Rectal smooth muscle tissue (tissue), 1 donor: ENCODE results near the gene TMEM217.
"Not testable (repeated sequence)": the region's sequence is repeated elsewhere in the genome, so short reads cannot be mapped to it uniquely, and the experiment has no call there.

Source experiments
- H3K27ac ChIP-seq: one replicate; pipeline ENCODE4 v1.7.0; 2013; ENCODE audit warnings: low read depth, low read length, inconsistent platforms
- H3K27me3 ChIP-seq: one replicate; pipeline ENCODE4 v1.7.0; 2013; ENCODE audit warnings: low read length; ENCODE audit not compliant: control insufficient read depth, insufficient read depth
- H3K36me3 ChIP-seq: one replicate; pipeline ENCODE4 v1.7.0; 2013; ENCODE audit warnings: low read length; ENCODE audit not compliant: control insufficient read depth, insufficient read depth
- H3K4me1 ChIP-seq: one replicate; pipeline ENCODE4 v1.7.0; 2013; ENCODE audit warnings: low read length; ENCODE audit not compliant: control insufficient read depth, insufficient read depth
- H3K4me3 ChIP-seq: one replicate; pipeline ENCODE4 v1.7.0; 2013; ENCODE audit warnings: low read length
- H3K9ac ChIP-seq: one replicate; pipeline ENCODE4 v1.7.0; 2013; ENCODE audit warnings: low read length

TMEM217 gene

GRCh38 chr6:37201726-37202125 lies 56.2 kb downstream of the TMEM217 start:
- no peak overlapping the region for H3K27ac ChIP-seq

GRCh38 chr6:37200085-37200484 lies 57.9 kb downstream of the TMEM217 start:
- no peak overlapping the region for H3K9ac ChIP-seq
- H3K27me3 ChIP-seq, result no peaks in the 10 kb centered on the region
- H3K4me1 ChIP-seq, result no peaks in the 10 kb centered on the region
- H3K4me3 ChIP-seq, result no peak overlapping the region
- no peaks in the 10 kb centered on the region for H3K36me3 ChIP-seq
- H3K27ac ChIP-seq, result no peak overlapping the region

More at GRCh38 chr6:37201726-37202125, 56.2 kb downstream of the TMEM217 start:
- H3K27me3 ChIP-seq, result no peaks in the 10 kb centered on the region
- H3K9ac ChIP-seq, result no peak overlapping the region
- no peaks in the 10 kb centered on the region for H3K4me1 ChIP-seq
- H3K4me3 ChIP-seq, result no peak overlapping the region
- H3K36me3 ChIP-seq, result no peaks in the 10 kb centered on the region

GRCh38 chr6:37196451-37196850 lies 61.5 kb downstream of the TMEM217 start:
- H3K4me3 ChIP-seq, H3K9ac ChIP-seq, H3K27me3 ChIP-seq, H3K4me1 ChIP-seq, H3K36me3 ChIP-seq, H3K27ac ChIP-seq: not testable (repeated sequence)

GRCh38 chr6:37194886-37195285 lies 63.1 kb downstream of the TMEM217 start:
- not testable (repeated sequence) for H3K4me1 ChIP-seq, H3K27ac ChIP-seq, H3K27me3 ChIP-seq, H3K4me3 ChIP-seq, H3K9ac ChIP-seq, H3K36me3 ChIP-seq

- no peaks in the 10 kb centered on the region for H3K4me1 ChIP-seq
- no peak overlapping the region for H3K9ac ChIP-seq
- no peaks in the 10 kb centered on the region for H3K36me3 ChIP-seq
- H3K4me3 ChIP-seq, result no peak overlapping the region
- H3K27ac ChIP-seq, result no peak overlapping the region
- H3K27me3 ChIP-seq, result no peaks in the 10 kb centered on the region
Observed at GRCh38 chr6:37192666-37193065, 65.3 kb downstream of the TMEM217 start.

- Histone ChIP-seq H3K9ac (no peak overlapping the region), H3K4me1 (no peaks in the 10 kb centered on the region), H3K4me3 (no peak overlapping the region), H3K27ac (no peak overlapping the region), H3K27me3 (no peaks in the 10 kb centered on the region), H3K36me3 (no peaks in the 10 kb centered on the region)
Observed at GRCh38 chr6:37190159-37190535, 67.8 kb downstream of the TMEM217 start.

- H3K4me3 ChIP-seq, result no peak overlapping the region
- no peak overlapping the region for H3K9ac ChIP-seq
- no peak overlapping the region for H3K27ac ChIP-seq
- H3K27me3 ChIP-seq, result no peaks in the 10 kb centered on the region
- H3K4me1 ChIP-seq, result no peaks in the 10 kb centered on the region
- H3K36me3 ChIP-seq, result no peaks in the 10 kb centered on the region
Observed at GRCh38 chr6:37188962-37189510, 68.9 kb downstream of the TMEM217 start.

- no peak overlapping the region for H3K27ac ChIP-seq
- no peaks in the 10 kb centered on the region for H3K4me1 ChIP-seq
- H3K27me3 ChIP-seq, result no peaks in the 10 kb centered on the region
- H3K4me3 ChIP-seq, result no peak overlapping the region
- H3K9ac ChIP-seq, result no peak overlapping the region
- H3K36me3 ChIP-seq, result no peaks in the 10 kb centered on the region
Observed at GRCh38 chr6:37187321-37188022, 70.5 kb downstream of the TMEM217 start.

- not testable (repeated sequence) for H3K27ac ChIP-seq, H3K27me3 ChIP-seq, H3K36me3 ChIP-seq, H3K9ac ChIP-seq, H3K4me3 ChIP-seq, H3K4me1 ChIP-seq
Observed at GRCh38 chr6:37185949-37186720, 71.8 kb downstream of the TMEM217 start.

- Histone ChIP-seq H3K36me3 (no peaks in the 10 kb centered on the region), H3K4me3 (no peak overlapping the region), H3K27ac (no peak overlapping the region), H3K9ac (no peak overlapping the region), H3K4me1 (no peaks in the 10 kb centered on the region), H3K27me3 (no peaks in the 10 kb centered on the region)
Observed at GRCh38 chr6:37182736-37183590, 75.0 kb downstream of the TMEM217 start.

GRCh38 chr6:37180610-37181009 lies 77.3 kb downstream of the TMEM217 start:
- H3K36me3 ChIP-seq, H3K27ac ChIP-seq: not testable (repeated sequence)

GRCh38 chr6:37180075-37180474 lies 77.9 kb downstream of the TMEM217 start:
- Histone ChIP-seq H3K36me3 (peaks cover 3% of the 10 kb centered on the region), H3K27ac (no peak overlapping the region), H3K9ac (no peak overlapping the region), H3K4me3 (no peak overlapping the region), H3K27me3 (no peaks in the 10 kb centered on the region), H3K4me1 (no peaks in the 10 kb centered on the region)

More at GRCh38 chr6:37180610-37181009, 77.3 kb downstream of the TMEM217 start:
- H3K4me3 ChIP-seq, H3K27me3 ChIP-seq, H3K9ac ChIP-seq, H3K4me1 ChIP-seq: not testable (repeated sequence)
